ENCODE results near the gene WBP2NL.

GRCh38 chr22:42066937-42067336 is 68.3 kb downstream of the WBP2NL start:
- no peak for TF ChIP-seq CTCF (conservative IDR thresholded peaks at IDR 0.05; ENCODE audit: low read length)
- TF ChIP-seq EZH2phosphoT487 (IDR thresholded peaks at IDR 0.05; ENCODE audit: borderline replicate concordance) = no peak
